Heart left ventricle (tissue), 13 donors: ENCODE data around the gene TPD52L1.
"Not testable (repeated sequence)": the region's sequence is repeated elsewhere in the genome, so short reads cannot be mapped to it uniquely, and the experiment has no call there.

ENCODE experiments used
- CTCF ChIP-seq, 12 donors: fragments of 200-600 bp; sonication (generic) in 4 of 12; IDR thresholded peaks; one replicate each; pipeline versions ENCODE4 v1.5.0 to v1.8.0; 2018 to 2022; ENCODE audit warnings: antibody characterized with exemption in 12 of 12, mild to moderate bottlenecking in 5 of 12
- POLR2A ChIP-seq, 2 donors: fragments of 450-650 bp; IDR thresholded peaks; one replicate each; pipeline ENCODE4 v1.6.1; 2017; ENCODE audit warnings: antibody characterized with exemption in 2 of 2, mild to moderate bottlenecking in 2 of 2, moderate library complexity in 2 of 2
- donor health status: ischemic (EF 13 %, LVEDD 7.1; RV severe dilation, severe dysfunction).
- donor health status: DM: no; HTN: yes; CAD: no.
- donor health status: DM: no; HTN: no; CAD: no.
- donor health status: ischemic (EF 25% LVEDD 6.9; RV normal size, moderate dysfunction).
- donor health status: ischemic (EF 25% LVEDD 5.7; RV mildly dilated, moderate dysfunction).
- donor health status: ischemic (EF 35%, LVEDD 5.7; RV mildly dilated, moderate dysfunction).
- donor health status: nonischemic (EF 11% LVEDD 7.7; RV severe dilation, severe dysfunction).
- donor health status: DM: yes; HTN: yes; CAD: no.
- donor health status: PGD.
- donor health status: ischemic (EF 29% LVEDD 5.4; RV normal size, mild dysfunction).
- donor health status: nonischemic (EF 23%, LVEDD 6.1; RV moderate dilation, normal function).

DNA sequence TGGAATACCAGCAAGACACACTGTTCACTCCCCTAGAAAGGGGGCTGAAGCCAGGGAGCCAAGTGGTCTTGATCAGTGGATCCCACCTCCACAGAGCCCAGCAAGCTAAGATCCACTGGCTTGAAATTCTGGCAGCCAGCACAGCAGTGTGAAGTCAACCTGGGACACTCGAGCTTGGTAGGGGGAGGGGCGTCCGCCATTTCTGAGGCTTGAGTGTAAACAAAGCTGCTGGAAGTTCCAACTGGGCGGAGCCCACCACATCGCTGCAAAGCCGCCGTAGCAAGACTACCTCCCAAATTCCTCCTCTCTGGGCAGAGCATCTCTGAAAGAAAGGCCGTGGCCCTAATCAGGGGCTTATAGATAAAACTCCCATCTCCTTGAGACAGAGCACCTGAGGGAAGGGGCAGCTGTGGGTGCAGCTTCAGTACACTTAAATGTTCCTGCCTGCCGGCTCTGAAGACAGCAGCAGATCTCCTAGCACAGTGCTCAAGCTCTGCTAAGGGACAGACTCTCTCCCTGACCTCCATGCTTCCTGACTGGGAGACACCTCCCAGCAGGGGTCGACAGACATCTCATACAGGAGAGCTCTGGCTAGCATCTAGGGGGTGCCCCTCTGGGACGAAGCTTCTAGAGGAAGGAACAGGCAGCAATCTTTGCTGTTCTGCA lies 126.9 kb downstream of the TPD52L1 start:
- TF ChIP-seq CTCF, POLR2A (IDR thresholded peaks at IDR 0.05): not testable (repeated sequence)
